Measurements from ENCODE around the gene HYAL4.

- no peak for TF ChIP-seq CTCF (conservative IDR thresholded peaks at IDR 0.05; ENCODE audit: low read length)
- TF ChIP-seq EZH2phosphoT487 (IDR thresholded peaks at IDR 0.05; ENCODE audit: borderline replicate concordance, low read depth, low read length): no peak
These were observed 851 bp downstream of the HYAL4 start for GRCh38 chr7:123845823-123846216.
